Lower leg skin (tissue), 3 donors: ENCODE results near the gene CDYL2.

Experiments
- POLR2A ChIP-seq, 2 donors: fragments of 450-650 bp; IDR thresholded peaks; one replicate each; pipeline ENCODE4 v1.6.1; 2016 to 2017; ENCODE audit warnings: antibody characterized with exemption in 2 of 2, mild to moderate bottlenecking in 1 of 2, moderate library complexity in 1 of 2
- TF ChIP-seq, protein P1 (sequence below), 3 donors: fragments of 450-650 bp; IDR thresholded peaks; one replicate each; pipeline ENCODE4 v1.5.1; 2016; ENCODE audit warnings: antibody characterized with exemption in 3 of 3, mild to moderate bottlenecking in 3 of 3, moderate library complexity in 2 of 3

DNA sequence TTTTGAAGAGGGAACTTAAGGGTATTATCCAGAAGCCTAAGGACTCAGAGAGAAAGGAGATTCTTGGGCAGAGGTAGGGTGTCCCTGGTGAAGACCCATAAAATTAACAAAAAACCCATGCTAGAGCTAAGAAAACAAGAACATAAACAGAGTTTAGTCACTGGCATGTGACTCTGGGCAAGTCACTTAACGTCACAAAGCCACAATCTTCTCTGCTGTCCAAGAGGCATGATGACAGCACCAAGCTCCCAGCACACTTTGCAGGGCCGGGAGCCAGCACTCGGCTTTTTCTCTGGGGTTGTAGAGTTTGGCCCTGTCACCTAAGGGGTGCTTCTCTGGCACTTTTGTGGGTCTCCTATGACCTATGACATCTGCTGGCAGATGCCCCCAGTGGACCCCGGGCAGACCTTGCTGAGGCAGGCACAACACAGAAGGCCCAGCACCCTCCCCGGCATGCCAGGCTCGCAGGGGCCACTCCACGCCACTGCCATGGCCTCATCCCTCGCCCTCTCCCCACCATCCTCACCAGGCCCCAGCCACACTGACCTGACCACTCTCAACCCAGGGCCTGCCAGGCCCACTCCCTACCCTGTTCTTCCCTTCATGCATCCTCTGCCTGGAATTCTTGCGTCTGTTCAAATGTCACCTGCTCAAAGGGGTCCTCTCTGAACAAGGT, 193.8 kb downstream of the CDYL2 start:
- no peak for TF ChIP-seq POLR2A (IDR thresholded peaks at IDR 0.05)
- TF ChIP-seq, protein P1, sequence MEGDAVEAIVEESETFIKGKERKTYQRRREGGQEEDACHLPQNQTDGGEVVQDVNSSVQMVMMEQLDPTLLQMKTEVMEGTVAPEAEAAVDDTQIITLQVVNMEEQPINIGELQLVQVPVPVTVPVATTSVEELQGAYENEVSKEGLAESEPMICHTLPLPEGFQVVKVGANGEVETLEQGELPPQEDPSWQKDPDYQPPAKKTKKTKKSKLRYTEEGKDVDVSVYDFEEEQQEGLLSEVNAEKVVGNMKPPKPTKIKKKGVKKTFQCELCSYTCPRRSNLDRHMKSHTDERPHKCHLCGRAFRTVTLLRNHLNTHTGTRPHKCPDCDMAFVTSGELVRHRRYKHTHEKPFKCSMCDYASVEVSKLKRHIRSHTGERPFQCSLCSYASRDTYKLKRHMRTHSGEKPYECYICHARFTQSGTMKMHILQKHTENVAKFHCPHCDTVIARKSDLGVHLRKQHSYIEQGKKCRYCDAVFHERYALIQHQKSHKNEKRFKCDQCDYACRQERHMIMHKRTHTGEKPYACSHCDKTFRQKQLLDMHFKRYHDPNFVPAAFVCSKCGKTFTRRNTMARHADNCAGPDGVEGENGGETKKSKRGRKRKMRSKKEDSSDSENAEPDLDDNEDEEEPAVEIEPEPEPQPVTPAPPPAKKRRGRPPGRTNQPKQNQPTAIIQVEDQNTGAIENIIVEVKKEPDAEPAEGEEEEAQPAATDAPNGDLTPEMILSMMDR (IDR thresholded peaks at IDR 0.05), result no peak
